K562 (cell line): ENCODE data around the gene PSAP. TPM values are rescaled to one million over a fixed set of nuclear protein-coding genes. Genes with fewer than 3 reads are reported as not detected.

ENCODE experiments used
- CBX3 ChIP-seq, 2 experiments: IDR thresholded peaks; 1 replicate in 1 of 2; 2 replicates in 1 of 2; pipeline ENCODE4 v1.6.1; 2012; ENCODE audit warnings: inconsistent platforms in 2 of 2, low read length in 2 of 2, borderline replicate concordance in 1 of 2, control low read depth in 1 of 2
- FOXA3 ChIP-seq, 2 experiments: fragments of 450-650 bp in 1 of 2; sonication (generic) in 1 of 2; formaldehyde crosslinking; IDR thresholded peaks in 1 of 2; conservative IDR thresholded peaks in 1 of 2; 2 replicates each; pipeline versions ENCODE4 v1.4.0 to v1.8.0; 2020 to 2022; ENCODE audit warnings: mild to moderate bottlenecking in 2 of 2, missing genetic modification reagents in 1 of 2
- IRF2 ChIP-seq: sonication (generic); formaldehyde crosslinking; IDR thresholded peaks from 2 replicates; pipeline ENCODE4 v1.8.1; 2022; ENCODE audit warnings: mild to moderate bottlenecking, missing genetic modification reagents
- MCM3 ChIP-seq: fragments of 450-650 bp; IDR thresholded peaks from 2 replicates; pipeline ENCODE4 v1.6.1; 2016
- NR2C2 ChIP-seq, 2 experiments: fragments of 200-800 bp in 1 of 2; sonication (Bioruptor generic) in 1 of 2; sonication (generic) in 1 of 2; formaldehyde crosslinking in 1 of 2; IDR thresholded peaks; 2 replicates each; pipeline versions ENCODE4 v1.6.1 to v1.8.0; 2016 to 2022; ENCODE audit warnings: mild to moderate bottlenecking in 1 of 2, missing compliant biosample characterization in 1 of 2, missing genetic modification characterization in 1 of 2, missing genetic modification reagents in 1 of 2
- PHTF2 ChIP-seq: fragments of 250-450 bp; sonication (Bioruptor Pico); IDR thresholded peaks from 2 replicates; pipeline ENCODE4 v1.5.0; 2021; ENCODE audit warnings: mild to moderate bottlenecking
- RBM15 ChIP-seq: fragments of 200-400 bp; formaldehyde crosslinking; IDR thresholded peaks from 2 replicates; pipeline ENCODE4 v1.6.1; 2018; ENCODE audit warnings: mild to moderate bottlenecking, low read length, moderate library complexity; ENCODE audit not compliant: insufficient read depth
- RBM22 ChIP-seq: fragments of 200-400 bp; formaldehyde crosslinking; IDR thresholded peaks from 2 replicates; pipeline ENCODE4 v1.6.1; 2018; ENCODE audit warnings: low read length, low read depth; ENCODE audit not compliant: poor library complexity, severe bottlenecking
- SIN3A ChIP-seq, 2 experiments: fragments of 150-350 bp in 1 of 2; IDR thresholded peaks; 2 replicates each; pipeline ENCODE4 v1.6.1; 2011 to 2016; ENCODE audit warnings: borderline replicate concordance in 2 of 2, low read depth in 2 of 2, low read length in 2 of 2, mild to moderate bottlenecking in 2 of 2, moderate library complexity in 2 of 2; ENCODE audit not compliant: control insufficient read depth in 1 of 2
- SP1 ChIP-seq: sonication (generic); formaldehyde crosslinking; IDR thresholded peaks from 2 replicates; pipeline ENCODE4 v1.8.1; 2022; ENCODE audit warnings: mild to moderate bottlenecking, missing genetic modification reagents
- ZBTB33 ChIP-seq: sonication (generic); formaldehyde crosslinking; IDR thresholded peaks from 2 replicates; pipeline ENCODE4 v1.8.1; 2023; ENCODE audit warnings: mild to moderate bottlenecking, missing genetic modification reagents
- ZNF398 ChIP-seq: fragments of 250-450 bp; sonication (Bioruptor Pico); IDR thresholded peaks from 2 replicates; pipeline ENCODE4 v1.8.0; 2021; ENCODE audit warnings: moderate library complexity, mild to moderate bottlenecking, inconsistent platforms
- polyA plus RNA-seq, 8 experiments: library from polyadenylated mRNA; depleted of rRNA in 4 of 8; stranded (reverse) in 5 of 8; unstranded in 3 of 8; fragments of >200 nt; fragmentation: Nextera tagmentation in 2 of 8; fragmentation: Illumina TruSeq in 1 of 8; extraction: Ambion mirVana in 2 of 8; extraction: Trizol in 1 of 8; gene quantifications; 2 replicates each; pipeline versions ENCODE4 v1.2.1 to v1.2.3, GENCODE V29; 2011 to 2014; ENCODE audit warnings: inconsistent platforms in 1 of 8, missing spikeins in 1 of 8
- total RNA-seq, 7 experiments: library from RNA; depleted of rRNA in 6 of 7; stranded (reverse); fragments of >200 nt in 6 of 7; fragmentation: Illumina TruSeq in 2 of 7; extraction: Trizol in 2 of 7; gene quantifications; 2 replicates each; pipeline versions ENCODE4 v1.2.1 to v1.2.3, GENCODE V29; 2011 to 2021; ENCODE audit warnings: low replicate concordance in 1 of 7
- TF ChIP-seq, protein P1 (sequence below): fragments of 450-650 bp; formaldehyde crosslinking; IDR thresholded peaks from 2 replicates; pipeline ENCODE4 v1.4.0; 2020; ENCODE audit warnings: mild to moderate bottlenecking, moderate library complexity
- TF ChIP-seq, protein P2 (sequence below), 2 experiments: fragments of 450-650 bp in 1 of 2; sonication (generic) in 1 of 2; formaldehyde crosslinking in 1 of 2; IDR thresholded peaks in 1 of 2; conservative IDR thresholded peaks in 1 of 2; 2 replicates each; pipeline versions ENCODE4 v1.6.1 to v1.8.1; 2016 to 2023; ENCODE audit warnings: mild to moderate bottlenecking in 2 of 2, moderate library complexity in 2 of 2, inconsistent platforms in 1 of 2, missing genetic modification reagents in 1 of 2

The PSAP gene
- total and polyA plus RNA-seq, 9 of the 15 experiments (the other 6 are each of a cell fraction or from before 2014, with no cell fraction given) = 245 to 700 (median 429) TPM

- TF ChIP-seq, protein P1, sequence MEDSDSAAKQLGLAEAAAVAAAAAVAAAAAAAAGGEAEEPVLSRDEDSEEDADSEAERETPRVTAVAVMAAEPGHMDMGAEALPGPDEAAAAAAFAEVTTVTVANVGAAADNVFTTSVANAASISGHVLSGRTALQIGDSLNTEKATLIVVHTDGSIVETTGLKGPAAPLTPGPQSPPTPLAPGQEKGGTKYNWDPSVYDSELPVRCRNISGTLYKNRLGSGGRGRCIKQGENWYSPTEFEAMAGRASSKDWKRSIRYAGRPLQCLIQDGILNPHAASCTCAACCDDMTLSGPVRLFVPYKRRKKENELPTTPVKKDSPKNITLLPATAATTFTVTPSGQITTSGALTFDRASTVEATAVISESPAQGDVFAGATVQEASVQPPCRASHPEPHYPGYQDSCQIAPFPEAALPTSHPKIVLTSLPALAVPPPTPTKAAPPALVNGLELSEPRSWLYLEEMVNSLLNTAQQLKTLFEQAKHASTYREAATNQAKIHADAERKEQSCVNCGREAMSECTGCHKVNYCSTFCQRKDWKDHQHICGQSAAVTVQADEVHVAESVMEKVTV (CRISPR knock-in tag) = peak; percentile 93
- no peak for TF ChIP-seq PHTF2
- TF ChIP-seq SP1 (CRISPR knock-in tag) = peak; percentile 49; the same call in 1 of the 2 replicates
- TF ChIP-seq, protein P2, sequence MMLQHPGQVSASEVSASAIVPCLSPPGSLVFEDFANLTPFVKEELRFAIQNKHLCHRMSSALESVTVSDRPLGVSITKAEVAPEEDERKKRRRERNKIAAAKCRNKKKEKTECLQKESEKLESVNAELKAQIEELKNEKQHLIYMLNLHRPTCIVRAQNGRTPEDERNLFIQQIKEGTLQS (IDR thresholded peaks at IDR 0.05) = no peak
- TF ChIP-seq, protein P2 (CRISPR knock-in tag; conservative IDR thresholded peaks at IDR 0.05) = 0 out of 2 replicates have a peak, but pooled peaks have one; percentile 25
- TF ChIP-seq RBM15 = no peak
- no peak for TF ChIP-seq ZNF398
- peak; percentile 38; the same call in 1 of the 2 replicates for TF ChIP-seq NR2C2 (CRISPR knock-in tag; IDR thresholded peaks at IDR 0.05)
- no peak for TF ChIP-seq NR2C2 (tag; IDR thresholded peaks at IDR 0.05)
- TF ChIP-seq RBM22 = peak; percentile 69
- TF ChIP-seq ZBTB33 (CRISPR knock-in tag) = peak; percentile 28; the same call in 1 of the 2 replicates
- TF ChIP-seq IRF2 (CRISPR knock-in tag) = no peak
- TF ChIP-seq SIN3A (IDR thresholded peaks at IDR 0.05; ENCODE audit: borderline replicate concordance in 2 of 2, control insufficient read depth in 1 of 2, low read depth in 2 of 2, low read length in 2 of 2) = 0 out of 4 replicates have a peak, but pooled peaks of 1 of the 2 experiments have one; percentile 40
- no peak for TF ChIP-seq CBX3 (IDR thresholded peaks at IDR 0.05; ENCODE audit: borderline replicate concordance in 1 of 2, low read length in 2 of 2)
- no peak for TF ChIP-seq MCM3
- no peak for TF ChIP-seq FOXA3 (CRISPR knock-in tag; conservative IDR thresholded peaks at IDR 0.05 in 1 of 2, IDR thresholded peaks at IDR 0.05 in 1 of 2)
Observed at GRCh38 chr10:71812016-71812912, 38.8 kb downstream of the PSAP start (continued).
